ENCODE data around the gene ZMYM1. TPM values are rescaled to one million over a fixed set of nuclear protein-coding genes. Genes with fewer than 3 reads are reported as not detected.

Gene ZMYM1
- total RNA-seq = 10 to 100 TPM in 3 of 4 donors, 1 to 10 TPM in 1; 3.7 to 19.7 (median 13.5) TPM

- Histone ChIP-seq H3K4me3 (peak within 1 kb of the TSS; percentile 52 to 71 (median 62)), H3K36me3 (no peaks in the 10 kb centered on the region), H3K9me3 (no peaks in the 10 kb centered on the region), H3K4me1 (peaks cover 0 to 15% (median 11%) of the 10 kb centered on the region in 4 donors), H3K27ac (peak within 1 kb of the TSS; percentile 91 to 94 (median 92)), H3K27me3 (no peaks in the 10 kb centered on the region)
- DNase-seq = peak; percentile 88
- in situ Hi-C loops (cut with MboI; ENCODE audit: low pct_ligation_motif_present in 1 of 4, low pct_unique_long_range_greater_than_20kb in 1 of 4, low sequenced_read_pairs in 3 of 4) = no loop called here
- WGBS, 2 donors (ENCODE audit: low coverage in 1 of 2) = 0 to 1% methylated on average over 2 to 52 of the region's 52 CpGs
- intact Hi-C loops (cut with DNase I; ENCODE audit: low total_unique reads) = no loop called here
- TF ChIP-seq POLR2A (IDR thresholded peaks at IDR 0.05) = peak; percentile 57
- no peak for TF ChIP-seq CTCF (IDR thresholded peaks at IDR 0.05)
- TF ChIP-seq POLR2AphosphoS5 (IDR thresholded peaks at IDR 0.05) = peak in 2 of 3 donors; percentile 62 to 66
These were observed at the start of gene ZMYM1 for GRCh38 chr1:35079003-35079930. TSS of gene ZMYM1 (plus strand) at chr1:35079385. CDS start at chr1:35093988, 14,603 bp downstream.

- TF ChIP-seq POLR2AphosphoS5 (IDR thresholded peaks at IDR 0.05) (no peak), EP300 (IDR thresholded peaks at IDR 0.05; ENCODE audit: low read depth) (no peak), CTCF (IDR thresholded peaks at IDR 0.05) (no peak), POLR2A (IDR thresholded peaks at IDR 0.05) (no peak)
- in situ Hi-C loops (cut with MboI; ENCODE audit: low pct_ligation_motif_present in 1 of 4, low pct_unique_long_range_greater_than_20kb in 1 of 4, low sequenced_read_pairs in 3 of 4) (no loop called here), intact Hi-C loops (cut with DNase I; ENCODE audit: low total_unique reads) (no loop called here)
- peaks cover 0 to 5% (median 0%) of the 10 kb centered on the region in 4 donors for H3K36me3 ChIP-seq
- H3K9me3 ChIP-seq = peaks cover 0 to 8% of the 10 kb centered on the region in 2 donors
- peaks cover 11 to 22% (median 19%) of the 10 kb centered on the region in 4 donors for H3K4me1 ChIP-seq
- no peaks in the 10 kb centered on the region for H3K27me3 ChIP-seq
- DNase-seq = no peak
- no peak overlapping the region for H3K27ac ChIP-seq
- peak overlapping the region in 1 of 4 donors; percentile 68 for H3K4me3 ChIP-seq
These were observed 49.4 kb upstream of the ZMYM1 start for GRCh38 chr1:35029761-35030160.

- TF ChIP-seq CTCF (IDR thresholded peaks at IDR 0.05) (no peak), POLR2A (IDR thresholded peaks at IDR 0.05) (no peak), EP300 (IDR thresholded peaks at IDR 0.05; ENCODE audit: low read depth) (no peak), POLR2AphosphoS5 (IDR thresholded peaks at IDR 0.05) (no peak)
- peaks cover 11 to 22% (median 19%) of the 10 kb centered on the region in 4 donors for H3K4me1 ChIP-seq
- peaks cover 0 to 8% of the 10 kb centered on the region in 2 donors for H3K9me3 ChIP-seq
- H3K36me3 ChIP-seq = peaks cover 0 to 5% (median 0%) of the 10 kb centered on the region in 4 donors
- WGBS, 2 donors (ENCODE audit: low coverage in 1 of 2) = 28 to 80% methylated on average over 2 to 5 of the region's 5 CpGs
- H3K4me3 ChIP-seq = peak overlapping the region in 3 of 4 donors; percentile 54 to 68 (median 57)
- intact Hi-C loops (cut with DNase I; ENCODE audit: low total_unique reads) (no loop called here), in situ Hi-C loops (cut with MboI; ENCODE audit: low pct_ligation_motif_present in 1 of 4, low pct_unique_long_range_greater_than_20kb in 1 of 4, low sequenced_read_pairs in 3 of 4) (no loop called here)
- H3K27me3 ChIP-seq = no peaks in the 10 kb centered on the region
- peak overlapping the region; percentile 88 to 95 (median 90) for H3K27ac ChIP-seq
- no peak for DNase-seq
These were observed 48.8 kb upstream of the ZMYM1 start for GRCh38 chr1:35030338-35030737.

- TF ChIP-seq POLR2AphosphoS5 (IDR thresholded peaks at IDR 0.05) = no peak
- TF ChIP-seq EP300 (IDR thresholded peaks at IDR 0.05; ENCODE audit: low read depth) = no peak
- TF ChIP-seq CTCF (IDR thresholded peaks at IDR 0.05) = no peak
- TF ChIP-seq POLR2A (IDR thresholded peaks at IDR 0.05) = no peak
These were observed 48.3 kb upstream of the ZMYM1 start for GRCh38 chr1:35030756-35031446.

More at GRCh38 chr1:35030756-35031446, 48.3 kb upstream of the ZMYM1 start:
- intact Hi-C loops (cut with DNase I; ENCODE audit: low total_unique reads) (no loop called here), in situ Hi-C loops (cut with MboI; ENCODE audit: low pct_ligation_motif_present in 1 of 4, low pct_unique_long_range_greater_than_20kb in 1 of 4, low sequenced_read_pairs in 3 of 4) (no loop called here)
- WGBS, 2 donors (ENCODE audit: low coverage in 1 of 2) = 5 to 20% methylated on average over 6 to 17 of the region's 17 CpGs
- no peaks in the 10 kb centered on the region for H3K27me3 ChIP-seq
- peak overlapping the region; percentile 54 to 74 (median 62) for H3K4me3 ChIP-seq
- H3K27ac ChIP-seq = peak overlapping the region; percentile 88 to 95 (median 90)
- peaks cover 0 to 8% of the 10 kb centered on the region in 2 donors for H3K9me3 ChIP-seq
- peaks cover 11 to 22% (median 19%) of the 10 kb centered on the region in 4 donors for H3K4me1 ChIP-seq
- DNase-seq = peak; percentile 25
- H3K36me3 ChIP-seq = peaks cover 0 to 5% (median 0%) of the 10 kb centered on the region in 4 donors

All from transverse colon (tissue), 4 donors.